HEK293 (cell line): ENCODE data around the gene CACHD1.

Experiments used
- CTCF ChIA-PET: fragments of 350-600 bp; formaldehyde crosslinking; extraction: SDS; loops from one replicate; lab custom pipeline; 2021; ENCODE audit warnings: antibody characterized with exemption; lab: Yijun Ruan, JAX
- POLR2A ChIA-PET: fragments of 300-600 bp; formaldehyde crosslinking; extraction: SDS; loops from one replicate; lab custom pipeline; 2020; ENCODE audit warnings: antibody characterized with exemption, inconsistent platforms; lab: Yijun Ruan, JAX
- H3K27ac ChIP-seq: fragments of 200-500 bp; sonication (Bioruptor generic); 2 replicates; pipeline ENCODE4 v1.5.1; 2014; ENCODE audit warnings: low read depth, low read length, control low read depth, inconsistent platforms; ENCODE audit errors: extremely low read depth
- H3K36me3 ChIP-seq, 2 experiments: fragments of 200-500 bp in 1 of 2; sonication (Bioruptor generic) in 1 of 2; 1 replicate in 1 of 2; 2 replicates in 1 of 2; pipeline ENCODE4 v1.5.1; 2014 to 2017; ENCODE audit warnings: inconsistent platforms in 2 of 2, low read length in 2 of 2; ENCODE audit not compliant: control insufficient read depth in 2 of 2, insufficient read depth in 1 of 2
- H3K4me1 ChIP-seq: fragments of 200-500 bp; sonication (Bioruptor generic); 2 replicates; pipeline ENCODE4 v1.5.1; 2014; ENCODE audit warnings: mild to moderate bottlenecking, low read length, inconsistent platforms; ENCODE audit not compliant: control insufficient read depth, insufficient read depth
- H3K4me3 ChIP-seq: 2 replicates; pipeline ENCODE4 v1.5.1; 2011; ENCODE audit warnings: low read depth, mild to moderate bottlenecking, control low read depth, low read length, moderate library complexity
- H3K9me3 ChIP-seq: fragments of 200-500 bp; sonication (Bioruptor generic); 2 replicates; pipeline ENCODE4 v1.5.1; 2014; ENCODE audit warnings: low read depth, low read length, inconsistent platforms; ENCODE audit not compliant: control insufficient read depth, insufficient read depth
- ATF2 ChIP-seq: fragments of 450-650 bp; formaldehyde crosslinking; IDR thresholded peaks from 2 replicates; pipeline ENCODE4 v1.5.1; 2016; ENCODE audit warnings: missing biosample characterization, missing genetic modification characterization, low read depth
- BCL6B ChIP-seq: fragments of 450-650 bp; formaldehyde crosslinking; IDR thresholded peaks from 2 replicates; pipeline ENCODE4 v1.5.1; 2017; ENCODE audit warnings: missing biosample characterization, missing genetic modification characterization
- ELK4 ChIP-seq: IDR thresholded peaks from 2 replicates; pipeline ENCODE4 v1.6.1; 2011; ENCODE audit warnings: mild to moderate bottlenecking, low read depth, low read length, borderline replicate concordance
- PBX3 ChIP-seq: sonication (generic); formaldehyde crosslinking; IDR thresholded peaks from 2 replicates; pipeline ENCODE4 v1.8.1; 2022; ENCODE audit warnings: mild to moderate bottlenecking, moderate library complexity, missing genetic modification reagents
- SP7 ChIP-seq: fragments of 450-650 bp; formaldehyde crosslinking; IDR thresholded peaks from 2 replicates; pipeline ENCODE4 v1.5.1; 2016; ENCODE audit warnings: missing biosample characterization, missing genetic modification characterization
- YY2 ChIP-seq: fragments of 450-650 bp; formaldehyde crosslinking; IDR thresholded peaks from 2 replicates; pipeline ENCODE4 v1.5.1; 2016; ENCODE audit warnings: missing biosample characterization, missing genetic modification characterization
- ZBTB17 ChIP-seq: fragments of 450-650 bp; formaldehyde crosslinking; IDR thresholded peaks from 2 replicates; pipeline ENCODE4 v1.5.1; 2016; ENCODE audit warnings: missing biosample characterization, missing genetic modification characterization
- ZBTB7A ChIP-seq: fragments of 450-650 bp; formaldehyde crosslinking; IDR thresholded peaks from 2 replicates; pipeline ENCODE4 v1.5.1; 2016; ENCODE audit warnings: low read depth, missing biosample characterization, missing genetic modification characterization
- ZNF223 ChIP-seq: fragments of 450-650 bp; formaldehyde crosslinking; IDR thresholded peaks from 2 replicates; pipeline ENCODE4 v1.5.1; 2016; ENCODE audit warnings: missing biosample characterization, missing genetic modification characterization
- ZNF391 ChIP-seq: fragments of 450-650 bp; formaldehyde crosslinking; IDR thresholded peaks from 2 replicates; pipeline ENCODE4 v1.5.1; 2016; ENCODE audit warnings: low read depth, missing biosample characterization, missing genetic modification characterization, borderline replicate concordance
- ZNF416 ChIP-seq: fragments of 450-650 bp; formaldehyde crosslinking; IDR thresholded peaks from 2 replicates; pipeline ENCODE4 v1.5.1; 2016; ENCODE audit warnings: missing biosample characterization, missing genetic modification characterization
- ZNF426 ChIP-seq: fragments of 450-650 bp; formaldehyde crosslinking; IDR thresholded peaks from 2 replicates; pipeline ENCODE4 v1.5.1; 2017; ENCODE audit warnings: missing biosample characterization, missing genetic modification characterization, mild to moderate bottlenecking, inconsistent platforms, moderate library complexity
- ZNF433 ChIP-seq: fragments of 450-650 bp; formaldehyde crosslinking; IDR thresholded peaks from 2 replicates; pipeline ENCODE4 v1.5.1; 2016; ENCODE audit warnings: missing biosample characterization, missing genetic modification characterization, low read depth
- ZNF555 ChIP-seq: fragments of 450-650 bp; formaldehyde crosslinking; conservative IDR thresholded peaks from 2 replicates; pipeline ENCODE4 v1.5.1; 2017; ENCODE audit warnings: missing biosample characterization, mild to moderate bottlenecking, missing genetic modification characterization, inconsistent platforms
- ZNF571 ChIP-seq: fragments of 450-650 bp; formaldehyde crosslinking; IDR thresholded peaks from 2 replicates; pipeline ENCODE4 v1.5.0; 2017; ENCODE audit warnings: missing biosample characterization, missing genetic modification characterization
- ZNF596 ChIP-seq: fragments of 450-650 bp; IDR thresholded peaks from 2 replicates; pipeline ENCODE4 v1.5.0; 2018; ENCODE audit warnings: missing biosample characterization, mild to moderate bottlenecking, missing genetic modification characterization, moderate library complexity
- ZNF670 ChIP-seq: fragments of 450-650 bp; formaldehyde crosslinking; IDR thresholded peaks from 2 replicates; pipeline ENCODE4 v1.5.1; 2016; ENCODE audit warnings: missing biosample characterization, missing genetic modification characterization, low read depth
- ZNF76 ChIP-seq: fragments of 450-650 bp; formaldehyde crosslinking; IDR thresholded peaks from 2 replicates; pipeline ENCODE4; 2016; ENCODE audit warnings: low read depth, missing biosample characterization, missing genetic modification characterization, borderline replicate concordance
- ZNF792 ChIP-seq: fragments of 450-650 bp; formaldehyde crosslinking; IDR thresholded peaks from 2 replicates; pipeline ENCODE4 v1.5.1; 2016; ENCODE audit warnings: missing biosample characterization, missing genetic modification characterization
- ZNF843 ChIP-seq: fragments of 450-650 bp; formaldehyde crosslinking; IDR thresholded peaks from 2 replicates; pipeline ENCODE4 v1.5.1; 2016; ENCODE audit warnings: missing biosample characterization, missing genetic modification characterization

Gene CACHD1

GRCh38 chr1:64522740-64523139 is 52.8 kb downstream of the CACHD1 start (continued):
- TF ChIP-seq ZNF843 (tag by site-specific recombination) (no peak), ZNF555 (tag by site-specific recombination) (no peak), ZNF433 (tag by site-specific recombination) (no peak)

GRCh38 chr1:64523413-64524337 is 53.7 kb downstream of the CACHD1 start:
- POLR2A ChIA-PET: no interaction called here
- Histone ChIP-seq H3K4me1 (peaks cover 29% of the 10 kb centered on the region), H3K36me3 (no peaks in the 10 kb centered on the region), H3K9me3 (no peaks in the 10 kb centered on the region), H3K4me3 (no peak overlapping the region), H3K27ac (no peak overlapping the region)
- no peak for TF ChIP-seq YY2 (tag by site-specific recombination)
- no peak for TF ChIP-seq ZNF223 (tag by site-specific recombination)
- TF ChIP-seq ZNF426 (tag by site-specific recombination): no peak
- TF ChIP-seq ZNF596 (tag by site-specific recombination): no peak
- TF ChIP-seq ATF2: no peak
- TF ChIP-seq ZBTB17 (tag by site-specific recombination): no peak
- TF ChIP-seq BCL6B (tag by site-specific recombination): no peak
- no peak for TF ChIP-seq SP7
- TF ChIP-seq ZNF843 (tag by site-specific recombination): no peak
- no peak for TF ChIP-seq ZNF416
- no peak for TF ChIP-seq ZNF391 (tag by site-specific recombination)
- no peak for TF ChIP-seq ELK4
- no peak for TF ChIP-seq ZNF670
- TF ChIP-seq ZBTB7A (tag by site-specific recombination): no peak
- TF ChIP-seq PBX3: no peak
- TF ChIP-seq ZNF571 (tag by site-specific recombination): no peak
- TF ChIP-seq ZNF792: no peak
- no peak for TF ChIP-seq ZNF76 (tag by site-specific recombination)
- CTCF ChIA-PET: interaction anchor here (0.7 kb wide), 1 partner anchor 15 kb away, joined by 3 read pairs; no protein-coding TSS in a partner anchor
